ENCODE data around the gene AMBN.

The AMBN gene

GRCh38 chr4:70577220-70577927 lies 14.7 kb upstream of the AMBN start:
- H3K36me3 ChIP-seq (ENCODE audit: insufficient read depth, low read length): no peaks in the 10 kb centered on the region
- TF ChIP-seq EZH2 (IDR thresholded peaks at IDR 0.05; ENCODE audit: borderline replicate concordance, low read depth, low read length, severe bottlenecking) (no peak), CTCF (IDR thresholded peaks at IDR 0.05; ENCODE audit: borderline replicate concordance, extremely low read depth, low read length, poor library complexity, severe bottlenecking) (no peak)
- H2AFZ ChIP-seq (ENCODE audit: low read depth, low read length): no peak overlapping the region
- H3K4me2 ChIP-seq (ENCODE audit: insufficient read depth, low read length): no peak overlapping the region
- H3K4me1 ChIP-seq (ENCODE audit: insufficient read depth, low read length): no peaks in the 10 kb centered on the region
- H3K9ac ChIP-seq (ENCODE audit: low read depth, low read length): no peak overlapping the region
- no peak overlapping the region for H3K4me3 ChIP-seq (ENCODE audit: low read depth in 1 of 2, low read length in 2 of 2)
- H3K27ac ChIP-seq (ENCODE audit: low read length): no peak overlapping the region
- no peak for ATAC-seq (ENCODE audit: insufficient read depth, low read depth)
- no peaks in the 10 kb centered on the region for H3K79me2 ChIP-seq (ENCODE audit: insufficient read depth, low read length)
- no peaks in the 10 kb centered on the region for H4K20me1 ChIP-seq (ENCODE audit: insufficient read depth, low read length)
- no peak for DNase-seq
- H3K27me3 ChIP-seq (ENCODE audit: insufficient read depth, low read length, poor library complexity): no peaks in the 10 kb centered on the region
- no peaks in the 10 kb centered on the region for H3K9me3 ChIP-seq (ENCODE audit: insufficient read depth, low read length, severe bottlenecking)

- H3K27me3 ChIP-seq (ENCODE audit: insufficient read depth, low read length, poor library complexity): no peaks in the 10 kb centered on the region
- no peaks in the 10 kb centered on the region for H4K20me1 ChIP-seq (ENCODE audit: insufficient read depth, low read length)
- H3K9ac ChIP-seq (ENCODE audit: low read depth, low read length): no peak overlapping the region
- H3K36me3 ChIP-seq (ENCODE audit: insufficient read depth, low read length): no peaks in the 10 kb centered on the region
- no peaks in the 10 kb centered on the region for H3K4me1 ChIP-seq (ENCODE audit: insufficient read depth, low read length)
- DNase-seq (no peak), ATAC-seq (ENCODE audit: insufficient read depth, low read depth) (no peak)
- no peaks in the 10 kb centered on the region for H3K79me2 ChIP-seq (ENCODE audit: insufficient read depth, low read length)
- no peak overlapping the region for H3K4me2 ChIP-seq (ENCODE audit: insufficient read depth, low read length)
- no peak for TF ChIP-seq CTCF (IDR thresholded peaks at IDR 0.05; ENCODE audit: borderline replicate concordance, extremely low read depth, low read length, poor library complexity, severe bottlenecking)
- TF ChIP-seq EZH2 (IDR thresholded peaks at IDR 0.05; ENCODE audit: borderline replicate concordance, low read depth, low read length, severe bottlenecking): no peak
- no peak overlapping the region for H2AFZ ChIP-seq (ENCODE audit: low read depth, low read length)
- H3K9me3 ChIP-seq (ENCODE audit: insufficient read depth, low read length, severe bottlenecking): no peaks in the 10 kb centered on the region
- H3K27ac ChIP-seq (ENCODE audit: low read length): no peak overlapping the region
- no peak overlapping the region for H3K4me3 ChIP-seq (ENCODE audit: low read depth in 1 of 2, low read length in 2 of 2)
Observed at GRCh38 chr4:70581980-70582379, 10.1 kb upstream of the AMBN start.

- TF ChIP-seq CTCF (IDR thresholded peaks at IDR 0.05; ENCODE audit: borderline replicate concordance, extremely low read depth, low read length, poor library complexity, severe bottlenecking): no peak
- TF ChIP-seq EZH2 (IDR thresholded peaks at IDR 0.05; ENCODE audit: borderline replicate concordance, low read depth, low read length, severe bottlenecking): no peak
- H3K9me3 ChIP-seq (ENCODE audit: insufficient read depth, low read length, severe bottlenecking): no peaks in the 10 kb centered on the region
- H3K4me3 ChIP-seq (ENCODE audit: low read depth in 1 of 2, low read length in 2 of 2): no peak overlapping the region
- no peaks in the 10 kb centered on the region for H3K4me1 ChIP-seq (ENCODE audit: insufficient read depth, low read length)
- no peak for ATAC-seq (ENCODE audit: insufficient read depth, low read depth)
- H3K27ac ChIP-seq (ENCODE audit: low read length): no peak overlapping the region
- no peaks in the 10 kb centered on the region for H3K36me3 ChIP-seq (ENCODE audit: insufficient read depth, low read length)
- no peaks in the 10 kb centered on the region for H3K27me3 ChIP-seq (ENCODE audit: insufficient read depth, low read length, poor library complexity)
- no peak overlapping the region for H2AFZ ChIP-seq (ENCODE audit: low read depth, low read length)
- H4K20me1 ChIP-seq (ENCODE audit: insufficient read depth, low read length): no peaks in the 10 kb centered on the region
- no peak overlapping the region for H3K9ac ChIP-seq (ENCODE audit: low read depth, low read length)
- no peak overlapping the region for H3K4me2 ChIP-seq (ENCODE audit: insufficient read depth, low read length)
- H3K79me2 ChIP-seq (ENCODE audit: insufficient read depth, low read length): no peaks in the 10 kb centered on the region
- no peak for DNase-seq
Observed at GRCh38 chr4:70583952-70584834, 7.9 kb upstream of the AMBN start.
